NCI-H2196 (cell line): ENCODE measurements around the gene ERCC2.
"Not testable (repeated sequence)": the region's sequence is repeated elsewhere in the genome, so short reads cannot be mapped to it uniquely, and the experiment has no call there.

Experiments used
- DNase-seq: peaks from one replicate; lab custom pipeline; 2025; ENCODE audit not compliant: unreplicated experiment; lab: John Stamatoyannopoulos, UW

The ERCC2 gene

GRCh38 chr19:45370410-45371204 is at the start of gene ERCC2:
Gene ERCC2, minus strand, starts transcription at chr19:45370573. Its CDS starts 33 bp downstream, at chr19:45370540.
- peak; percentile 98 for DNase-seq

GRCh38 chr19:45419895-45420294 is 49.5 kb upstream of the ERCC2 start:
- no peak for DNase-seq

- DNase-seq = no peak
Observed at GRCh38 chr19:45419396-45419795, 49.0 kb upstream of the ERCC2 start.

DNA sequence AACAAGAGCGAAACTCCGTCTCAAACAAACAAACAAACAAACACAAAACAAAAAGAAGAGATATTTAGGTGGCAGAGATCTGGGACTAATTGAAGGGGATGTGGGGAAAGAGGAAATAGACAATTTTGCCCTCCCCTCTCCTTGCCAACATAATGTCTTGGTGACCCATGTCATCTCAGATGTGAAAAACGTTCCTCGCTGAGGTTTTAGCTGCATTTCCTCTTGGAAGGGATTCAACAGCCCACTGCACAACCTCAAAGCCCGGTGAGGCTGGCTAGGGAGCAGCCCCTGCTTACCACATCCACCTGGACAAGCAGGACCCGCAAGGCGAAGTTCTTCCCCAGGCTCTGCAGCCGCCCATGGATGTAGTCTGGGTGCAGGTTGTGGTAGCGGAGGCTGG is 48.4 kb upstream of the ERCC2 start:
- DNase-seq = no peak

GRCh38 chr19:45417151-45417550 is 46.8 kb upstream of the ERCC2 start:
- DNase-seq = no peak

GRCh38 chr19:45414468-45414867 is 44.1 kb upstream of the ERCC2 start:
- DNase-seq = no peak

- DNase-seq = no peak
Observed at GRCh38 chr19:45413497-45413896, 43.1 kb upstream of the ERCC2 start.

DNA sequence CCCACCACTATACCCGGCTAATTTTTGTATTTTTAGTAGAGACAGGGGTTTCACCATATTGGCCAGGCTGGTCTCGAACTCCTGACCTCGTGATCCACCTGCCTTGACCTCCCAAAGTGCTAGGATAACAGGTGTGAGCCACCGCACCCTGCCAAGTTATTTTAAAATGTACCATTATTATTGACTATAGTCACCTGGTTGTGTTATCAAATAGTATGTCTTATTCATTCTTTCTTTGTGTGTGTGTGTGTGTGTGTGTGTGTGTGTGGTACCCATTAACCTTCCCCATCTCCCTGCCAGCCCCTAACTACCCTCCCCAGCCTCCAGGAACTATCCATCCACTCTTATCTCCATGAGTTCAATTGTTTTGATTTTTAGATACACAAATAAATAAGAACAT is 40.0 kb upstream of the ERCC2 start:
- DNase-seq = not testable (repeated sequence)

- no peak for DNase-seq
Observed at GRCh38 chr19:45409557-45409920, 39.2 kb upstream of the ERCC2 start.

GRCh38 chr19:45408830-45409556 is 38.6 kb upstream of the ERCC2 start:
- DNase-seq = no peak

GRCh38 chr19:45408121-45408520 is 37.7 kb upstream of the ERCC2 start:
- DNase-seq = no peak

DNA sequence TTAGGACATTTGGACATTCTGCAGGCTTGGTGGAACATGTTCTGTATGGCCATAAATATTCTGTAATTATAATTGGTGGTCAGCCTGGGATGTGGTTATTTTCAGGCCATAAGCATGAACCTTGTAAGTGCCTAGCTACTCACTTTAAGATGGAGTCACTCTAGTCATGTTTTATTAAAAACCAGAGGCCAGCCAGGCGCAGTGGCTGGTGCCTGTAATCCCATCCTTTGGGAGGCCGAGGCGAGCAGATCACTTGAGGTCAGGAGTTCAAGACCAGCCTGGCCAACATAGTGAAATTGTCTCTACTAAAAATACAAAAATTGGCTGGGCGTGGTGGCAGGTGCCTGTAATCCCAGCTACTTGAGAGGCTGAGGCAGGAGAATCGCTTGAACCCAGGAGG is 37.2 kb upstream of the ERCC2 start:
- not testable (repeated sequence) for DNase-seq

DNA sequence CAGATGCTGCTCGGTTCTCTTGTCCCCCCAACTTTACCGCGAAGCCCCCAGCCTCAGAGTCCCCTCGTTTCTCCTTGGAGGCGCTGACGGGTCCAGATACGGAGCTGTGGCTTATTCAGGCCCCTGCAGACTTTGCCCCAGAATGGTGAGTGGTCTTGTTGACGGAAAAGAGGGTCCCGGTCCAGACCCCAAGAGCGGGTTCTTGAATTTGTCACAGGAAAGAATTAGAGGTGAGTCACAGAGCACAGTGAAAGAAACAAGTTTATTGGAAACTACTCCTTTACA is 36.7 kb upstream of the ERCC2 start:
- no peak for DNase-seq

DNA sequence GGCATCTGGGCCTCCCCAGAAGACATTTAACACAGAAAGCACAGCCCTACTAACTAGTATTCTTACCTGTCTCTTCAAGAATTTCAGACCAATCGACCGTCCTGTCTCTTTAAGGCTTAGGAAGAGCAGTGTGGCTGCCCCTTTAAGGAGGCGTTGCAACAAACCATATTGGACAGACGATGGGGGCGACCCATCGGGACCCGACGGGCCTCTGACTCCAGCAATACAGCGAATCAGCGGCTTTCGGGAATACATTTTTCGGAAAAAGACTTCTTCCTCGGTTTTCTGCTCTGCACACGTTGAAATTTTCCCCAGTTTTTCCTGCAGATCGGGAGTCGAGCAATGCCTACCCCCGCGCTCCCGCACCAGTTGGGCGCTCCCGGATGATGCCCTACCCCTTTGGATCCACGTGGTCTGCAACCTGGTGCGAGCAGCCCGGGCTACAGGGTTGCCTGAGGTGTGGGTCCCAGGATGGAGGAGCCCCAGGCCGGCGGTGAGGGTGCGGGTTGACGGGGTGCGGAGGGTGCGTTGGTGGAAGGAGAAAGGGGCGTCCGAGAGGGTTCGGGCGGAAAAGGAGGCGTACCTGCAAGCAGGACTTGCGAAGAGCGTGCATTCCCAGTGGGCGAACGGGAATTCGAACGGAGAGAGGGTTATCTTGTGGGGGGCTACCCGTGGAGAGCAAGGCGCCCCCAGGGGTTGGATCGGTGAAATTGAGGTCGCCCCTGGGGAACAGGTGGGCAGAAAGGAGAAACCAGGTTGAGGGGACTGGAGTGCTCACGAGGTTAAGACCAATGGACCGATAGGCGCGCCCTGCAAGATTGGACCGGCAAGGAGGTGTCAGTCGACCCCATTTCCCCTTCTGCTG is 36.1 kb upstream of the ERCC2 start, which contains the start of gene POLR1G:
POLR1G (plus strand) TSS at position 419 of the 865 bp plus-strand sequence; CDS start at position 472, 53 bp downstream.
- DNase-seq = peak; percentile 86

DNA sequence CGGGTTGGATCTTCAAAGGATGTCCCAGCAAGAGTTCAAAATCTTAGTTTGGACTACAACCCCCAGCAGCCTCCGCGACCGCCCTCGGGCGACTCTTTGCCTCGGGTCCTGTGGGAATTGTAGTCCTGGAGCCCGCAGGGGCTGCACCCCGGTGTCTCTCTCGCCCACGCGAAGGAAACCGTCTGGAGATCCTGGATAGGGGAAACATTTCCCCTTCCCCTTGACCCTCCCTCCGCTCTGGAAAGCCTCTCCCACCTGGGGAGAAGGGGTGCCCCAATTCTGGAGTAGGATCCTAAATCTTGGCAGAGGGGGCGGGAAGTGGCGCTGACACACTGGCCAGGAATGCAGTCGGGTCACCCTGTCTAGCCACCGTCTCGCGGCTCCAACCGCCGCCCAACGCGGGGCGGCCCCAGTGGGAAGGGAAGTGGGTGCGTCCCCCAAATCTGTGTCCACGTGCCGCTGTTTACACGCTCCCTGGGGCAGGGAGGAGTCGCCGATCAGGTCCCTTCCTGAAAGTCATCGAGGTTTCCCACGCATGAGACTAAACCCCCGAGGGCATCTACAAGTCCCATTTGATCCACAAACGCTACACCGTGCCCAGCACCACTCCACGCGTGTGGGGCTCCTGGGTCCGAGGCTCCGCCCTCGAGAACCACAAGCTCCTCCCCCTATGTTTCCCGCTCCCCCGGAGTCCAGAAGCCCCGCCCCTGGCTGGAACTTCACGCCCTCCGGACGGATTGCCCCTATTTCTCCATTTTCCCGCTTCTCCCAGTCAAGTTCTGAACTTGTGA is 35.3 kb upstream of the ERCC2 start:
- DNase-seq = peak; percentile 88

GRCh38 chr19:45404557-45405434 is 34.4 kb upstream of the ERCC2 start, which contains the start of gene PPP1R13L:
Gene PPP1R13L, minus strand, starts transcription at chr19:45405069. Its CDS starts 6,751 bp downstream, at chr19:45398318.
- DNase-seq = peak; percentile 82

DNA sequence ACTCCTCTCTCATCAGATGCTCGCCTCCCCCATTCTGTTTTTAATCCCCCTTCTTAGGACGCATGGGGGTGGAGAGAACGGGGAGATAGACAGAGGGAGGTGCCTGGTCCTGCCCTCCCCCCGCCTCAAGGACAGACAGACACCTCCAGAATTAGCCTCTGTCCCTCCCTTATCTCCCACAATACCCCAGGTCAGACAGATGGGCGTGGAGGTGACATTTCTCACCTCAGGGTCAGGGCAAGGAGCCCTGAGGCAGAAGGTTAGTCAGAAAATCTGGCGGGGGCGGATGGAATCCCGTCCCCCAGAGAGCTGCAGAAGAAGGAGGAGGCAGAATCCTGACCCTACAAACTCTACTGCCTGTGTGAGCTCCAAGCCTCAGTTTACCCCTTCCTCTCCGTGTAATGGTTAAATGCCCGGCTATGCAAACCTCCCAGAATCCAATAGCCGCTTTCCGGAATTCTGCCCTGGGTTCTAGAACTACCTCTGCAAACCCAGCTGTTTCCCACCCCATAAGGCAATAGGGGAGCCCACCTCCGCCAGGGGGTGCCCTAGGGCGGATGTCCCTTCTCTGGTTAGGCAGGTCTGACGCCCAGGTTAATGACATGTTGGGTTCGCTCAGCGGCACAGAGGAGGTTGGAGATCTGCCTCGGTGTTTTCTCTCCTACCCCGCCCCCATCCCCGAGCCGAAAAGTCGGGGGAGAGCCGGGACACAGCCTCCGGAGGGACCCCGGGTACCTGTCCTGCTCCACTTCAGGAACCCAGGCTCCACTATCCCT is 33.6 kb upstream of the ERCC2 start:
- DNase-seq = peak; percentile 9

DNA sequence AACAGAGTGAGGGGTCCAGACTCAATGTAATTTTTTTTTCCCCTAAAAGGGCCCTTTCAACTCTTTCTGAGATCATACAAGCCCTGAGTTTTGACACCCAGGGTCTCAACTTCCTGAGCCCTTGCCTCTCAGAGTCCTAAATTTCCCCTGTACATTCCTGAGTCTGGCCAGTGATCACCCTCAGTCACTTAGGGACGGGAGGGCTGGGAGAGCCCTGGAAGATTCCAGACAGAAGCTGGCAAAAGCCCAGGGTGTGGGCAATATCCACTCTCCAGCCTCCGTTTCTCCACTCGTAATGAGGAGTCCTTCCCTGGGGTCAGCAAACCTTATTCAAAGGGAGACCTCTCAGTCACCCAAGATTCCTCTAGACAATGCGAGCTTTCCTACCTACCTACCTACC is 32.9 kb upstream of the ERCC2 start:
- no peak for DNase-seq
